Tibial nerve (tissue), 4 donors: ENCODE measurements around the gene EBF3. TPM values are rescaled to one million over a fixed set of nuclear protein-coding genes. Genes with fewer than 3 reads are reported as not detected.

ENCODE experiments used
- DNase-seq, 2 donors: peaks; one replicate each; pipeline ENCODE4 v3.0.0-alpha.2; 2019; ENCODE audit warnings: low spot score in 2 of 2
- H3K27ac ChIP-seq, 4 donors: fragments of 200-600 bp; sonication (generic) in 3 of 4; one replicate each; pipeline ENCODE4 v1.5.1; 2017 to 2019; ENCODE audit warnings: mild to moderate bottlenecking in 1 of 4
- H3K27me3 ChIP-seq, 2 donors: fragments of 200-600 bp; sonication (generic) in 1 of 2; one replicate each; pipeline versions ENCODE4 v1.5.1 to v1.6.0; 2017 to 2019
- H3K36me3 ChIP-seq, 3 donors: fragments of 200-600 bp; sonication (generic); one replicate each; pipeline ENCODE4 v1.5.1; 2018 to 2019
- H3K4me1 ChIP-seq, 4 donors: fragments of 200-600 bp; sonication (generic) in 3 of 4; one replicate each; pipeline ENCODE4 v1.5.1; 2017 to 2019
- H3K4me3 ChIP-seq, 4 donors: fragments of 200-600 bp; sonication (generic) in 3 of 4; one replicate each; pipeline ENCODE4 v1.5.1; 2017 to 2019; ENCODE audit warnings: mild to moderate bottlenecking in 1 of 4, moderate library complexity in 1 of 4
- H3K9me3 ChIP-seq, 4 donors: fragments of 200-600 bp; sonication (generic) in 3 of 4; one replicate each; pipeline ENCODE4 v1.5.1; 2017 to 2019
- EP300 ChIP-seq, 2 donors: sonication (generic); formaldehyde crosslinking; IDR thresholded peaks; one replicate each; pipeline ENCODE4 v1.6.1; 2017; ENCODE audit warnings: antibody characterized with exemption in 2 of 2, mild to moderate bottlenecking in 1 of 2
- POLR2A ChIP-seq, 2 donors: fragments of 450-650 bp; IDR thresholded peaks; one replicate each; pipeline ENCODE4 v1.6.1; 2017; ENCODE audit warnings: antibody characterized with exemption in 2 of 2, mild to moderate bottlenecking in 2 of 2, moderate library complexity in 2 of 2
- WGBS, 2 donors: methylation state at CpG; one replicate each; pipeline ENCODE4 v1.1.5; 2018; 5-methylcytosine and 5-hydroxymethylcytosine counted together
- total RNA-seq, 4 donors: library from RNA; depleted of rRNA; stranded (reverse); fragments of >200 nt; gene quantifications; one replicate each; pipeline ENCODE4 v1.1.0, GENCODE V29; 2016
- TF ChIP-seq, protein P1 (sequence below), 5 experiments: fragments of 200-600 bp in 3 of 5; fragments of 450-650 bp in 2 of 5; sonication (generic) in 3 of 5; IDR thresholded peaks; one replicate each; pipeline ENCODE4 v1.5.1; 2016 to 2019; ENCODE audit warnings: antibody characterized with exemption in 5 of 5, mild to moderate bottlenecking in 3 of 5, moderate library complexity in 2 of 5

EBF3 gene
- total RNA-seq, 4 donors from 2014 or later: 27.3 to 41.0 (median 31.2) TPM

- no peak for TF ChIP-seq POLR2A (IDR thresholded peaks at IDR 0.05)
- TF ChIP-seq, protein P1, sequence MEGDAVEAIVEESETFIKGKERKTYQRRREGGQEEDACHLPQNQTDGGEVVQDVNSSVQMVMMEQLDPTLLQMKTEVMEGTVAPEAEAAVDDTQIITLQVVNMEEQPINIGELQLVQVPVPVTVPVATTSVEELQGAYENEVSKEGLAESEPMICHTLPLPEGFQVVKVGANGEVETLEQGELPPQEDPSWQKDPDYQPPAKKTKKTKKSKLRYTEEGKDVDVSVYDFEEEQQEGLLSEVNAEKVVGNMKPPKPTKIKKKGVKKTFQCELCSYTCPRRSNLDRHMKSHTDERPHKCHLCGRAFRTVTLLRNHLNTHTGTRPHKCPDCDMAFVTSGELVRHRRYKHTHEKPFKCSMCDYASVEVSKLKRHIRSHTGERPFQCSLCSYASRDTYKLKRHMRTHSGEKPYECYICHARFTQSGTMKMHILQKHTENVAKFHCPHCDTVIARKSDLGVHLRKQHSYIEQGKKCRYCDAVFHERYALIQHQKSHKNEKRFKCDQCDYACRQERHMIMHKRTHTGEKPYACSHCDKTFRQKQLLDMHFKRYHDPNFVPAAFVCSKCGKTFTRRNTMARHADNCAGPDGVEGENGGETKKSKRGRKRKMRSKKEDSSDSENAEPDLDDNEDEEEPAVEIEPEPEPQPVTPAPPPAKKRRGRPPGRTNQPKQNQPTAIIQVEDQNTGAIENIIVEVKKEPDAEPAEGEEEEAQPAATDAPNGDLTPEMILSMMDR (IDR thresholded peaks at IDR 0.05): no peak
- TF ChIP-seq EP300 (IDR thresholded peaks at IDR 0.05): peak in 1 of 2 donors; percentile 26
- Histone ChIP-seq H3K9me3 (no peaks in the 10 kb centered on the region), H3K27ac (peak overlapping the region in 3 of 4 donors; percentile 22 to 50 (median 32)), H3K4me1 (peaks cover 0 to 55% (median 0%) of the 10 kb centered on the region in 4 donors), H3K4me3 (no peak overlapping the region), H3K36me3 (no peaks in the 10 kb centered on the region), H3K27me3 (no peaks in the 10 kb centered on the region)
- 66 to 67% methylated on average over 18 of the region's 18 CpGs for WGBS, 2 donors
- peak in 1 of 2 donors; percentile 42 for DNase-seq
These were observed 71.5 kb downstream of the EBF3 start for GRCh38 chr10:129892548-129893052.

DNA sequence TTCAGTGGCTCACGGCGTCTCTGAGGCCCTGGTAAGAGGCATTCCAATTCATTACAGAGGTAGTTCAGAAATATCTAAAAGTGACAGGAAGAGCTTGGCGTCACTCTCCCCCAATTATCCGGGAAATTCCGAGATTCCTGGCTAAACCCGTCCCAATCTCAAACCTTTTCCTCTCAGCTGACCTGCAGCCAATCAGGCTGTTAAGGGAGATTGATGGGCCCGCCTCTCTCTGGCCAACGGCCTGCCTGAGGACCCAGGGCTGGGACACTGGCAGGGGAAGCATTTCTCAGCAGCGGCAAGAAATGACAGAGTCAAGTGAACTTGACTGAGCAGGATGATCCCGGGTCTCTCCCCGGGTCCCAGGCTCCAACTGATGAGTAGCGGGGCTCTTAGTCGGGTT is 72.3 kb downstream of the EBF3 start:
- H3K27me3 ChIP-seq: no peaks in the 10 kb centered on the region
- DNase-seq: no peak
- H3K36me3 ChIP-seq: no peaks in the 10 kb centered on the region
- H3K9me3 ChIP-seq: no peaks in the 10 kb centered on the region
- WGBS, 2 donors: 69 to 76% methylated on average over 13 of the region's 13 CpGs
- peaks cover 0 to 52% (median 0%) of the 10 kb centered on the region in 4 donors for H3K4me1 ChIP-seq
- no peak overlapping the region for H3K4me3 ChIP-seq
- H3K27ac ChIP-seq: peak overlapping the region in 2 of 4 donors; percentile 32 to 50
- TF ChIP-seq, protein P1 (IDR thresholded peaks at IDR 0.05): no peak
- no peak for TF ChIP-seq POLR2A (IDR thresholded peaks at IDR 0.05)
- TF ChIP-seq EP300 (IDR thresholded peaks at IDR 0.05): no peak

- Histone ChIP-seq H3K36me3 (no peaks in the 10 kb centered on the region), H3K4me1 (peaks cover 0 to 46% (median 0%) of the 10 kb centered on the region in 4 donors), H3K27ac (no peak overlapping the region), H3K9me3 (no peaks in the 10 kb centered on the region), H3K27me3 (no peaks in the 10 kb centered on the region), H3K4me3 (no peak overlapping the region)
- 79% methylated on average over 15 of the region's 15 CpGs for WGBS, 2 donors
- TF ChIP-seq EP300 (IDR thresholded peaks at IDR 0.05) (no peak), POLR2A (IDR thresholded peaks at IDR 0.05) (no peak)
- TF ChIP-seq, protein P1 (IDR thresholded peaks at IDR 0.05): no peak
- DNase-seq: no peak
These were observed 73.9 kb downstream of the EBF3 start for GRCh38 chr10:129890170-129890569.

DNA sequence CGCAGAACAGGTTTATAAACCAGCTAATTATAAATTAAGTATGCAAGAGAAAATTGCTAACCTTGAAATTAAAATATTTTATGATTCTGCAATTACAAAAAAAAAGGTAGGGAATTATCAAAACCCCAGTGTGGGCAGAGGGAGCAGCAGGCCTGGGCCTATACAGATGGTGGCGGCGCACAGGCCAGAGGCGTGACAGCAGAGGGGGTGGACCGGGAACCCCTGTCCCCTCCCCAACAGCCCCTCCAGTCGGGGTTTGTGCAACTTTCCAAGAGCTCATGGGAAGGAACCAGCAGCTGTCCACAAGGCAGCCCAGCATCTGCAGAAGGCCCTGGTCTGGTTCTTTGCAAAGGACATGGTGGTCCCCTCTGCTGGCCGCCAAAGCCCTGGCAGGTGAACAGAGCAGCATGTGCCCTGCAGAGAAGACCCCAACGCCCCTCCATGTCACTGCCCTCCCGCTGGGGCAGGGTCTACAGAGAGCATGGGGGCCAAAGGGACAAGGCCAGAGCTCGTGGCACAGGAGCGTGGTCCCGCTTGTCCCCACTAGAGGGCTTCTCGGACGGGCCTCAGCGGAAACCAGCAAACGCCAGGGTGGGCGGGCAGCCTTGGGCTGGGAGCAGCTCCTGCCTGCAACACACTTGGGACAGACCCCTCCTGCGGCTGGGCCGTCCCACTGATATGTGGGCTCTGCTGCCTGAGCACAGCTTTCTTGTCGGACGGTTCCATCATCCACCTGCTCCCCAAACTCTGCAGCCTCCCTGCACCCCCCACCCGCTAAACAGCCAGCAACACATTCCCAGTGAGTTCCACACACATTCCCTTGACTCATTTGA is 75.1 kb downstream of the EBF3 start:
- Histone ChIP-seq H3K9me3 (no peaks in the 10 kb centered on the region), H3K4me3 (no peak overlapping the region), H3K27ac (peak overlapping the region in 1 of 4 donors; percentile 9), H3K36me3 (no peaks in the 10 kb centered on the region), H3K4me1 (peaks cover 0 to 47% (median 0%) of the 10 kb centered on the region in 4 donors), H3K27me3 (no peaks in the 10 kb centered on the region)
- WGBS, 2 donors: 51 to 56% methylated on average over 14 to 16 of the region's 22 CpGs
- peak in 1 of 2 donors; percentile 41 for DNase-seq
- TF ChIP-seq, protein P1 (IDR thresholded peaks at IDR 0.05): peak; percentile 45 to 68 (median 65)
- TF ChIP-seq POLR2A (IDR thresholded peaks at IDR 0.05) (no peak), EP300 (IDR thresholded peaks at IDR 0.05) (no peak)
